ENCODE data around the gene CNN3.

DNA sequence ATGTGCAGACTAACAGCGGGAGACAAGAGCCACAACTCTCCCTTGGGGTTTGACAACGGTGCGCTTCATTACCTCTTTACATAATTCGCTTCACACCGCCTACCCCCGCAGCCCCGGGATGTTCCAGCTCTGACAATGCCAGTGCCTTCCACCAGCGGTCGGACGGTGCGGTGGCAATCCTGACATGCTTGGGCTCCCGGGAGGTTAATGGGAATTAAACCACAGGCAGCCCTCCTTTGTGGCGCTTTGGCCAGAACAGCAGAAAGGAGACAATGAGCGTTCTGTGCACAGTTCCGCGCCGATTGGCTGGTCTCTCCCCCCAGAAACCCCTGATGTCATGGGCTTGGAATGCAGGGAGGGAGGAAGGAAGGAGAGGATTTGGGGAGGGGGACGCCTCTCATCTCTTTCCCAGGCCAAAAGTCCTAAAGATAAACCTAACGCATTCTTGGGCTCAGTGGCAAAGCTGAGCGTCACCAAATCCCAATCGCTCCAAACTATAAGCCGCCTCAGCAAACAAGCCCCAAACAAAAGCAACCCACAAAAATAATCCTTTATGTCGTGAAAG, 1.3 kb downstream of the CNN3 start:
- TF ChIP-seq, protein P1, sequence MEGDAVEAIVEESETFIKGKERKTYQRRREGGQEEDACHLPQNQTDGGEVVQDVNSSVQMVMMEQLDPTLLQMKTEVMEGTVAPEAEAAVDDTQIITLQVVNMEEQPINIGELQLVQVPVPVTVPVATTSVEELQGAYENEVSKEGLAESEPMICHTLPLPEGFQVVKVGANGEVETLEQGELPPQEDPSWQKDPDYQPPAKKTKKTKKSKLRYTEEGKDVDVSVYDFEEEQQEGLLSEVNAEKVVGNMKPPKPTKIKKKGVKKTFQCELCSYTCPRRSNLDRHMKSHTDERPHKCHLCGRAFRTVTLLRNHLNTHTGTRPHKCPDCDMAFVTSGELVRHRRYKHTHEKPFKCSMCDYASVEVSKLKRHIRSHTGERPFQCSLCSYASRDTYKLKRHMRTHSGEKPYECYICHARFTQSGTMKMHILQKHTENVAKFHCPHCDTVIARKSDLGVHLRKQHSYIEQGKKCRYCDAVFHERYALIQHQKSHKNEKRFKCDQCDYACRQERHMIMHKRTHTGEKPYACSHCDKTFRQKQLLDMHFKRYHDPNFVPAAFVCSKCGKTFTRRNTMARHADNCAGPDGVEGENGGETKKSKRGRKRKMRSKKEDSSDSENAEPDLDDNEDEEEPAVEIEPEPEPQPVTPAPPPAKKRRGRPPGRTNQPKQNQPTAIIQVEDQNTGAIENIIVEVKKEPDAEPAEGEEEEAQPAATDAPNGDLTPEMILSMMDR (IDR thresholded peaks at IDR 0.05), result no peak
- TF ChIP-seq EZH2 (IDR thresholded peaks at IDR 0.05; ENCODE audit: borderline replicate concordance, insufficient read depth, low read depth, low read length, poor library complexity, severe bottlenecking), result no peak

Measured in B cell (primary cell).